ENCODE results near the gene DCTN2. TPM values are rescaled to one million over a fixed set of nuclear protein-coding genes. Genes with fewer than 3 reads are reported as not detected.
A peak's percentile ranks its signal among the peaks of the same experiment; 100 is the strongest.

The DCTN2 gene
- total RNA-seq, 1 experiment from 2014 or later, result 93.8 TPM

DNA sequence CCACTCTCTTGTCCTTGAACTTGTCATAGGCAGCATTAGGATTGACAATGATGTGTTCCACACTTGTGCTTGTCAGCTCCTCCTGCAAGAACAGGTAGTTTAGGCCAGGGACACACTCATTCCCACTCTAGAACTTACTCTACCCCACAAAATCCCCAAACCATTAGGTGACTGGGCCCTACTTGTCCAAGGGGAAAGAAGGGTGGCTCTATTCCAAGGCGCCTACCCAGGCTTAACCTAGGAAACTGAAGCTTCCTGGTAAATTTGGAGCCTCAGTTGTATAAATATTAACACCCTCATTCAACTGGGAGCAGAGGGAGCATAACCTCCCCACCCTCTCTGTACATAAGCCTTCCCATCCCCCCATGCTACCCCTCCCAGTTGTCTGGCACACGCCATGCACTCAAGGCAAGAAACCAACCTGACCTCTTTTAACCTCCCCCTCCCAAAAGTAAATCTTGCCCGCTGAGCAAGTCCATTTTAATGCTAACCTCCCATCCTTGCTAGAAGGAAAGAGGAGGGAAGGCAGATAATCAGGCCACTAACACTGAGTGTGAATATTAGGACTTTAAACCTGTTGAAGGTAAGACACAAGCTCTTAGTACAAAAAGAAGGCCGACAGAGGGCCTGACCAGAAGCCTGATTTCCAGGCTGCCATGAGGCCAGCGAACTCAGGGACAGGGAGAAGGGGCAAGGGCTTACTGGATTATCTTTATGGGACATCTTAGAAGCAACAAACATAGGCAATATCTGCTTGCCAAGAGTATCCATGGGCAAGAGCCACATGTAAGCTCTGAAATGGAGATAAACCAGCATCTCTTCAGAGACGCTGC, 11.0 kb downstream of the DCTN2 start:
- DNase-seq (ENCODE audit: low read depth, low spot score), result no peak
- in situ Hi-C loops (cut with HindIII; ENCODE audit: low pct_unique_long_range_greater_than_20kb, low sequenced_read_pairs), result no loop called here

DNA sequence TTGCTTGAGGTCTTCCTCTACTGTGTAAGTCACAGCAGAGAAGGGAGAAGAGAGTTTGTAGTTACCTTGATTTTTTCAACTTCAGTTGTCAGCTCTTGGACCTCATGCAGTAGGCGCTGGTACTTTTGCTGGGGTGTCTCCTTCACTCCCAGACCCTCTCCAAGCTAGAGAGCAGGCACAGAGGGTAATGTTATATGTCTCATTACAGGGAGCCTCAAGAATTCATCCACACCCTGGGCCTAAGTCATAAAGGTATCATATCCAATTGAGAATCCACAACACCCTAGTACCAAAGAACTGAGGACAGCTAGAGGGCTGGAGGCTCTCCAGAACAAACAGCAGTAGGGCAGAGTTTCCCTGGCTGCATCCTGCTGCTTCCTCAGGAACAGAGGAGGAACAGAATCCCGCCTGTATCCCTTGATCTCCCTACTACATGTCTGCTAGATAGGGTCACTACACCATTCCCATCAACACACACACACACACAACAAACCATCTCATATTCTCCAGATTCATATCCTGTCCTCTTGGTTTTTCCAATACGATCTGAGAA, 11.9 kb downstream of the DCTN2 start:
- DNase-seq (ENCODE audit: low read depth, low spot score), result no peak
- in situ Hi-C loops (cut with HindIII; ENCODE audit: low pct_unique_long_range_greater_than_20kb, low sequenced_read_pairs), result no loop called here

DNA sequence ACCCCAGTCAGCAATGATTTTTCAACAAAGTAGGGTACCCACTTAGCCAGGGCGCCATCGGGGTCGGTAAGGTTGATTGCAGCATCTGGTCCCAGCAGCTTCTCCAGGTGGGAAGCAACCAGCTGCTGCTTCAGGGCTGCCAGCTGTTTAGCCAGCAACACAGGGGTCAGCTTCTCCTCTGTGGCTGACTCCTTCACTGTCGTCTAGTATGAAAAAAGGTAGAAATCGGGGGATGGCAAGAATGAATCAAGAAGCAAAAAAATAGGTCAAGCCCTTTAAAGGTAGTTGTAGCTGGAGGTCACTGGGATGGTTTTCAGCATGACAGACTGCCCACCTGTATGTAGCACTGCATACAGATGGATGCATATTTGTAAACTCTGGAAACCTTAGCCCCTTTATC, 12.7 kb downstream of the DCTN2 start:
- in situ Hi-C loops (cut with HindIII; ENCODE audit: low pct_unique_long_range_greater_than_20kb, low sequenced_read_pairs), result no loop called here
- no peak for DNase-seq (ENCODE audit: low read depth, low spot score)

DNA sequence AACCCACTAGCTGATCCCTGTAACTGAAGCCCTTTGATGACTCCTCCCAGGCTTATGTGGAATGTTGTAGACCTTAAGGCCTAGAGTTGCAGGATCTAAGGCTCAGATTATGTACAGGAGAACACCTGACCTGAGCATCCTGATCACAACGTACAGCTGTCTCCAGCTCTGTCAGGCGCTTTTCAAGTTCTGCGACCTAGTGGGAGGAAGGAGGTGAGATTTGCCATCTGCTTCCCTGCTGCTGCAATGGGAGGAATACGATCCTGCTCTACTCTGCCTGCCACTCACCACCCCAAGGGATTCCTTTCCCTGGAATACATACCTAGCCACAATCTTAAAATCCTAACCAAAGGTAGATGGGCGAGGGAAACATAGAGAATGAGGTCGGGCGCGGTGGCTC, 13.9 kb downstream of the DCTN2 start:
- in situ Hi-C loops (cut with HindIII; ENCODE audit: low pct_unique_long_range_greater_than_20kb, low sequenced_read_pairs), result no loop called here
- no peak for DNase-seq (ENCODE audit: low read depth, low spot score)

DNA sequence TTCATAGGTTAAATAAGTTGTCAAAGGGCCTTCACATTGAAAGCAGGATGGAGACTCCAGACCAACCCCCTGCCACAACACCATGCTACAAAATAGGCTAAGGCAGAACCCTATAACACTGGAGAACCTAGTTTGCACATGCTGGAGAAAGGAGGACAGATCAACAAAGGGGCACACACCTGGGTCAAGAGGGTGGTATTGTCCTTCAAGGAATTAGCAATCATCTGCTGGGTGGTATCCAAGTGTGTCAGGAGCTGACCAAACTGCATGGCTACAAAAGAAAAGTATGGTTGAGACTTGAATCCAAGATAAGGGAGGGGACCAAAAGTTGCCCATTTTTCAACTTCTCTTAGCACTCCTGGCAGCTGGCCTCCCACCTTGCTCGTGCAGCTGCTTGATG, 15.2 kb downstream of the DCTN2 start:
- no peak for DNase-seq (ENCODE audit: low read depth, low spot score)
- in situ Hi-C loops (cut with HindIII; ENCODE audit: low pct_unique_long_range_greater_than_20kb, low sequenced_read_pairs), result no loop called here

DNA sequence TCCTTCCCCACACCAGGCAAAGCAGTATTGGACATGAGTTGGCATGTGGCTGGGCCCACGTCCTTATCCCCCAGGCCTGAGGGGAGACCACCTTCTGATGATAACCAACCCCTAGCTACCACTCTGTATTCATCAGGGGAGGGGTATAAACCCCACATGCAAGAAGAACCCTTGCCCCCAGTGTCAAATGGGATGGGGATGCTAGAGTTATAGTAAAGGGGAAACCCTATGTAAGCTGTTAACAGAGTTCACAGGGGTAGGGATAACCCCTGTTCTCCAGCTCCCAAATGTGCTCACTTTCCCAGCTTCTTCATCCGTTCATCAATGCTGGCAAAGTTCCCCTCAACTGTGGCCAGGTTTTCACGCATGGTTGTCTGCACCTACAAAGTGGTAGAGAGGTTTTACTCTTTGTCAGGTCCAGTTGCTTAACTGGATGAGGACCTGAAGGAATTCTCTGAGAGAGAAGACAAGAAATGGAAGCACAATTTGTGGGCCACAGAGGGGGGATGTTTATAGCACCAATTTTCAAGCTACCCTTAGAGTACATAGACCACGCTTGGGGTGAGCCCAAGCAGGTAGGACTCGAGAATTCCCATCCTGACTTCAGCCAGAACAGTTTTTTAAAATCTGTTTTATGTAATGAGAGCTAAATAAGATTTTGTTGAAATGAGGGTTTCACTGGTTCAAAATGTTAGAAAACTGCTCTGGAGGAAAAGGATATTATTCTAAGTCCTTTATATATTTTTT, 16.4 kb downstream of the DCTN2 start:
- DNase-seq (ENCODE audit: low read depth, low spot score), result no peak
- in situ Hi-C loops (cut with HindIII; ENCODE audit: low pct_unique_long_range_greater_than_20kb, low sequenced_read_pairs), result no loop called here

DNA sequence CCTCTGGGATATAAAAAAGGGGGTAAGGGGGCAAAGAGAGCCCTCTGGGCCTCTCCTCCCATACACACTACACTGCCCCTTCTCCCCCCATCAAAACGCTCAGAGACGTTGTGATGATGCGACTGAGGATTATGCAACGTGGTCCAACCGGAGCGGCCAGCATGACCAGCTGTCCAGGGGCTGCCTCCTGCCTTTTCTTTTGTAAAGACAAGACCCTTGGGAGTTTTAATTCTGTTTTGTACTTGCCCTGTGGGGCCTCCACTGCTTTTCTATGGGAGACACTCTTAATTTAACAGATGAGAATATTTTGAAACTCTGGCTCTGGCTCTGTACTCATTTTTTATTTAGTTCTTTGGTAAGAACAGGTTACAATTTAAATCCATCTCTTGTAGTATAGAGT, 17.2 kb downstream of the DCTN2 start:
- DNase-seq (ENCODE audit: low read depth, low spot score), result no peak
- in situ Hi-C loops (cut with HindIII; ENCODE audit: low pct_unique_long_range_greater_than_20kb, low sequenced_read_pairs), result no loop called here

DNA sequence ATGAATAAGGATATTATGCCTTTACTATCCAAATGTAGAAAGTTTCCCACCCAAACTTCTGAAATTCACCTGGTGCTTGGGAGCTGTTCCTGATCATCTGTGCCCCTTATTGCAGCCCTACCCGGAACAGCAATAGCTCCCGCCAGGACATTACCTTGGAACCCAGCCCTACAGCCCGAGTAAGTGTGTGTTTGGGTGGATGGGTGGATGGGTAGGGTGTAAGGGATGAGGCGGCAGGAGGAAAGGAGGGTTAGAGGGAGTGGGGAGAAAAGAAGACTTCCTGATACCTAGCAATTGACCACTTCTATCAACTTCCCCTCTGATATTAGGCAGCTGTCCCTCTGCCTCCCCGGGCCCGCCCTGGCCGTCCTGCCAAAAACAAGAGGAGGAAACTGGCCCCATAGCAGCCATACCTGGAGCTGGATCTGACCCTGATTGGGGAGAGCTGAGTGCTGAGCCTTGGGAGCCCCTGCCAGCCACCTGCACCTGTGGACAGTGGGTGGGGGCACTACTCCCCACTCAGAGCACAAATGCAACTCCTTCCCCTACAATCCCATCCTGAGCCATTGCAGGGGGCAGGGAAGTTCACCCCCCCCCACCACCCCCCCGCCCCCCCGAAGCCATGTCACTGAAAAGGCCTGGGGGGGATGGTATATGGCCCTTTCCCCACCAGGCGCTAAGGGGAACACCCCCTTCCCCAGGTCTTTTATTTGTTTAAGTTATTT, 18.0 kb downstream of the DCTN2 start:
- in situ Hi-C loops (cut with HindIII; ENCODE audit: low pct_unique_long_range_greater_than_20kb, low sequenced_read_pairs), result no loop called here
- DNase-seq (ENCODE audit: low read depth, low spot score), result no peak

DNA sequence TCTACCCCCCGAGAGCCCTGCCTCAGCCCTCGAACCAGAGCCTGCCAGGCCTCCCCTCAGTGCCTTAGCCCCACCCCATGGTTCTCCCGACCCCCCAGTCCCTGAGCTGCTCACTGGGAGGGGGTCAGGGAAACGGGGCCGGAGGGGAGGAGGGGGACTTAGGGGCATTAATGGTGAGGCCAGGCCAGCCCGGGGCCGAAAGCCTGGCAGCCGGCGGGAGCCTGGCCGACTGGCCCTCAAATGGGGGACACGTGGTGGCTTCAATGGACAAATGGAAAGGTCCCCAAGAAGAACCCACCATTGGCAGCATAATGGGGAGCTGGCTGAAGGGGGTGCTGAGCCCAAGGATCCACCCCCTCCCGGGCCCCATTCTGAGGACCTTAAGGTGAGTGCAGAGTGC, 18.8 kb downstream of the DCTN2 start:
- no peak for DNase-seq (ENCODE audit: low read depth, low spot score)
- in situ Hi-C loops (cut with HindIII; ENCODE audit: low pct_unique_long_range_greater_than_20kb, low sequenced_read_pairs), result no loop called here

DNA sequence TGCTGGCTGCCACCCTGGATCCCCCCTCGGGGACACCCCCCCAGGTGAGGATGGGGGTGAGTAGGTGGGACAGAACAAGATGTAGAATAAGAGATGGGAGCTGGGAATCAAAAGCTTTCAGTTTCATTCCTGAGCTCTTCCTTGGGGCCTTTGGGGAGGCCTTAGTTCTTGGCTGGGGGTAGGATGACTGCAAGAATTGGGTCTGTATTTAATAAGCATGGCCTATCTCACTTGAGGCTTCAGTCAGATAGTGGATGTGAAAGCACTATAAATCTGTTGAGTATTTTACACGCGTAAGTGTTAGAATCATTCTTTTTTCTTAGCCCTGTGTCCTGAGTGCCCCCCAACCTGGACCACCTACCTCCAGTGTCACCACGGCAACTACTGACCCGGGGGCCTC, 19.8 kb downstream of the DCTN2 start:
- no peak for DNase-seq (ENCODE audit: low read depth, low spot score)
- in situ Hi-C loops (cut with HindIII; ENCODE audit: low pct_unique_long_range_greater_than_20kb, low sequenced_read_pairs), result no loop called here

DNA sequence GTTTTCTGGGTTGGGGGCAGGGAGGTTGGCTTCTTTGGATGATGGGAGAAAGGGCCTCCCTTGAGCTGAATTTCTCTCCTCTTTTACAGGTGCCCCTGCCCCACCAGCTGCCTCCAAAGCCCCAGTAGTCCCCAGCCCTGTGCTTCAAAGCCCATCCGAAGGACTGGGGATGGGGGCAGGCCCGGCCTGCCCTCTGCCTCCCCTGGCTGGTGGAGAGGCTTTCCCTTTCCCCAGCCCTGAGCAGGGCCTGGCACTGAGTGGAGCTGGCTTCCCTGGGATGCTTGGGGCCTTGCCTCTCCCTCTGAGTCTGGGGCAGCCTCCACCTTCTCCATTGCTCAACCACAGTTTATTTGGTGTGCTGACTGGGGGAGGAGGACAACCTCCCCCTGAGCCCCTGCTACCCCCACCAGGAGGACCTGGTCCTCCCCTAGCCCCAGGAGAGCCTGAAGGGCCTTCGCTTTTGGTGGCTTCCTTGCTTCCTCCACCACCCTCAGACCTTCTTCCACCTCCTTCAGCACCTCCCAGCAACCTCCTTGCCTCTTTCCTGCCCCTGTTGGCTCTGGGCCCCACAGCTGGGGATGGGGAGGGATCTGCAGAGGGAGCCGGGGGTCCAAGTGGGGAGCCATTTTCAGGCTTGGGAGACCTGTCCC, 20.4 kb downstream of the DCTN2 start:
- in situ Hi-C loops (cut with HindIII; ENCODE audit: low pct_unique_long_range_greater_than_20kb, low sequenced_read_pairs), result no loop called here
- no peak for DNase-seq (ENCODE audit: low read depth, low spot score)

DNA sequence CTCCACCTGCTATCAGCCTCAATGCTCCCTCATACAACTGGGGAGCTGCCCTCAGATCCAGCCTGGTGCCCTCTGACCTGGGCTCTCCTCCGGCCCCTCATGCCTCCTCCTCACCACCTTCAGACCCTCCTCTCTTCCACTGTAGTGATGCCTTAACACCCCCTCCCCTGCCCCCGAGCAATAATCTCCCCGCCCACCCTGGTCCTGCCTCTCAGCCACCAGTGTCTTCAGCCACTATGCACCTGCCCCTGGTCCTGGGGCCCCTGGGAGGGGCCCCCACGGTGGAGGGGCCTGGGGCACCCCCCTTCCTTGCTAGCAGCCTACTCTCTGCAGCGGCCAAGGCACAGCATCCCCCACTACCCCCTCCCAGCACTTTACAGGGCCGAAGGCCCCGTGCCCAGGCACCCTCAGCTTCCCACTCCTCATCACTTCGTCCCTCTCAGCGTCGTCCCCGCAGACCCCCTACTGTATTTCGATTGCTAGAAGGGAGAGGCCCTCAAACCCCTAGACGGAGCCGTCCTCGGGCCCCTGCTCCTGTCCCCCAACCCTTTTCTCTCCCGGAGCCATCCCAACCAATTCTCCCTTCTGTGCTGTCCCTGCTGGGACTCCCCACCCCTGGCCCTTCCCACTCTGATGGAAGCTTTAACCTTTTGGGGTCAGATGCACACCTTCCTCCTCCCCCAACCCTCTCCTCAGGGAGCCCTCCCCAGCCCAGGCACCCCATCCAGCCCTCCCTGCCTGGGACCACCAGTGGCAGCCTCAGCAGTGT, 21.2 kb downstream of the DCTN2 start:
- in situ Hi-C loops (cut with HindIII; ENCODE audit: low pct_unique_long_range_greater_than_20kb, low sequenced_read_pairs), result no loop called here
- no peak for DNase-seq (ENCODE audit: low read depth, low spot score)

DNA sequence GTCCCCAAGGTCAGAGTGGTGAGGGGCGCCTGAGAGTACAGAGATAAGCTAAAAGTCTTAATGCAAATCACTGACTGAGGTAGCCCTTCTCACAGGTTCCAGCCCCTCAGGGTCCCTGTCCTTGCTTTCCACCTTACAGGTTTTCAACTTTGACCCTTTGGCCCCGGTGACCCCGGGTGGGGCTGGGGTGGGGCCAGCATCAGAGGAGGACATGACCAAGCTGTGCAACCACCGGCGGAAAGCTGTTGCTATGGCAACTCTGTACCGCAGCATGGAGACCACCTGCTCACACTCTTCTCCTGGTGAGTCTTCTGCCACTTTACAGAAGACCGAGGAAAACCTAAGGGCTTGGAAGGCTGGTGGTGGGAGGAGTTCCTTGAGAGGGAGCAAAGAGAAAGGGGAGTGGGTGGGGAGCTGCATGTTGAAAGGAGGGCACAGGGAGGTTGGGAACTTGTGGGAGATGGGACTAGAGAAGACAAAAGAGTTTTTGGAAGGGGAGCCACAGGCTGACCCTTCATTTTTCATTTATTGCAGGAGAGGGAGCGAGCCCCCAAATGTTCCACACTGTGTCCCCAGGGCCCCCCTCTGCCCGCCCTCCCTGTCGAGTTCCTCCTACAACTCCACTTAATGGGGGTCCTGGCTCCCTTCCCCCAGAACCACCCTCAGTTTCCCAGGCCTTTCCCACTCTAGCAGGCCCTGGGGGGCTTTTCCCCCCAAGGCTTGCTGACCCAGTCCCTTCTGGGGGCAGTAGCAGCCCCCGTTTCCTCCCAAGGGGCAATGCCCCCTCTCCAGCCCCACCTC, 22.0 kb downstream of the DCTN2 start:
- in situ Hi-C loops (cut with HindIII; ENCODE audit: low pct_unique_long_range_greater_than_20kb, low sequenced_read_pairs), result no loop called here
- DNase-seq (ENCODE audit: low read depth, low spot score), result no peak

DNA sequence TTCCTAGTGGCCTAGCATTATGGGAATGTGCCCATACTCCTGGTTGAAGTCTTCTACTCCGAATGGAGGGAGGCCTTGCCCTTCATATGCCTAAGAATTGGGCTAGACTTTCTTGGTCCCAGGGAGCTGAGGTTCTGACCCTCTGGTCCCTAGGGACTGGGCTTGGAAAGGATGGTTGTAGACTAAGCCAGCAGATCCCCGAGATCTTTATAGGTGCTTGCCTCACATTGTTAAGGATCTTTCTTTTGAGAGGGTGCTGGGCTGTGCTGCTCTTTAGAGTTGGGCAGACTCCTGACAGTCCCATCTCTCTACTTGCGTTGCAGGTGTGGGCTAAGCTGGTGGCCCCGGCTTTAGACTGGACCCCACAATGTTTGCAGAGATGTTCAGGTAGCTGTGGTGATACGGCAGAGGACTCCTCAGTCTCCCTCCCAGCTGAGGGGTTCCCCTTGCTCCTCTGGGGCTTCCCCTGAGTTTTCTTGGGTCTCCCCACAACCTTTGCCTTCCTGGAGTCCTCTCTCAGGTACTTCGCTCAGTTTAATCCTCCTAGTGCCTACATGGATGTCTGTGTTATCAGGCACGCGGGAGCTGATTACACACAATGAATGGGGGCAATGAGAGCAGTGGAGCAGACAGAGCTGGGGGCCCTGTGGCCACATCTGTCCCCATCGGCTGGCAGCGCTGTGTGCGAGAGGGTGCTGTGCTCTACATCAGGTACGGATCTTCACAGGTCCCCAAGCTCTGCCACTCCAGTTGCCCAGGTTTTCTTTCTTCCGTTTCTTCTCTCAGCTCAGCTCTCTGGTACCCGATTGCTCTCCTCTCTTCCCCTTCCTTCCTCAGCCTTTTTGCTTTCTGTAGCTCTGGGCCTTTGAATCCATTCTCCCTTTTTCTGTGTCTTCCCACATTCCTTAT, 23.0 kb downstream of the DCTN2 start:
- DNase-seq (ENCODE audit: low read depth, low spot score), result no peak

DNA sequence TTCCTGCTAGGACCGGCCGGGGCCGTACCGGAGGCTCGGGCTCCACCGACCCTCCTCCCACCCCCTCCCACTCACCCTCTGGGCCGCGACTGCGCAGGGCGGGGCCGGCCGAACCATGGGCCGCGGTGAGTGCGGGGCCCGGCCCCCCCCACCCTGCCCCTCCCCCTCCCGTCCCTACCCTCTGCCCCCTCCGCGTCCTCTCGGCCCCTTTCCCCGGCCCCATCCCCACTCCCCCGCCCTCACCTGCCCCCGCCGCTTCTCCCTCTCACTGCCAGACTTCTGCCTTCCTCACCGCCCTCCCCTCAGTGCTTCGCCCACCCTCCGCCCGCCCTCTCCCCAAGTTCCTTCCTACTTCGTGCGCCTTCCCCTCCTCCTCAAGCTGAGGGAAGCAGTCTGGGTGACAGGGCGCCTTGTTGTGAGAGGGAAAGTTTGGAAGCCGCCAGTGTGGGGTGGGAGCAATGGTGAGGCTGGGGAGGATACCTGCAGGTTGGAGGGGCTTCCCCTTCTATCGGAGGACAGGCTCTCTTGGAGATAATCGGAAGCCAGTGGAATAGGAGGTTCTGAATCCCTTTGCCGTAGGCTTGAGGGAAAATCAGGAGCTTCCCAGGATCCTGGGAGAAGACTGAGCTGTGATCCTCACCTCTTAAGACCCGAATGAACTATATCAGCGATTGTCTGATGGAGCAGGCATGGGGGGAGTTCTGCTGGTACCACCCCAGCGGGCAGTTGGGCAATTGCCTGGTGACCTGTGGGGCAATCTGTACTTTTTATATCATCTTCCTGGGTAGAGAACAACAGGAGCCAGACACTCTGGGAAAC, 23.9 kb downstream of the DCTN2 start:
- in situ Hi-C loops (cut with HindIII; ENCODE audit: low pct_unique_long_range_greater_than_20kb, low sequenced_read_pairs), result no loop called here
- DNase-seq (ENCODE audit: low read depth, low spot score), result peak; percentile 38

More for the DNA sequence above, 23.0 kb downstream of the DCTN2 start:
- in situ Hi-C loops (cut with HindIII; ENCODE audit: low pct_unique_long_range_greater_than_20kb, low sequenced_read_pairs), result no loop called here
